Sigmoid colon (tissue), 7 donors: ENCODE measurements around the gene SH3RF2. TPM values are rescaled to one million over a fixed set of nuclear protein-coding genes. Genes with fewer than 3 reads are reported as not detected.
A peak's percentile ranks its signal among the peaks of the same experiment; 100 is the strongest.

Experiments used
- DNase-seq: peaks from one replicate; pipeline ENCODE4 v3.0.0-alpha.2; 2019
- H3K27ac ChIP-seq, 4 donors: fragments of 200-600 bp; sonication (generic); one replicate each; pipeline ENCODE4 v1.5.1; 2016 to 2019; ENCODE audit warnings: mild to moderate bottlenecking in 1 of 4
- H3K27me3 ChIP-seq, 3 donors: fragments of 200-600 bp; sonication (generic); one replicate each; pipeline ENCODE4 v1.5.1; 2019; ENCODE audit warnings: mild to moderate bottlenecking in 1 of 3
- H3K36me3 ChIP-seq, 4 donors: fragments of 200-600 bp; sonication (generic); one replicate each; pipeline ENCODE4 v1.5.1; 2016 to 2019
- H3K4me1 ChIP-seq, 4 donors: fragments of 200-600 bp; sonication (generic); one replicate each; pipeline ENCODE4 v1.5.1; 2017 to 2019
- H3K4me3 ChIP-seq, 4 donors: fragments of 200-600 bp; sonication (generic); one replicate each; pipeline ENCODE4 v1.5.1; 2017 to 2019; ENCODE audit warnings: mild to moderate bottlenecking in 2 of 4, moderate library complexity in 1 of 4
- H3K9me3 ChIP-seq, 4 donors: fragments of 200-600 bp in 3 of 4; sonication (generic) in 3 of 4; one replicate each; pipeline versions ENCODE4 v1.5.1 to v1.6.1; 2013 to 2019
- CTCF ChIP-seq, 4 experiments: fragments of 450-650 bp in 3 of 4; fragments of 200-600 bp in 1 of 4; IDR thresholded peaks; one replicate each; pipeline ENCODE4 v1.5.1; 2016 to 2019; ENCODE audit warnings: antibody characterized with exemption in 4 of 4, mild to moderate bottlenecking in 3 of 4, moderate library complexity in 2 of 4
- EP300 ChIP-seq, 4 donors: sonication (generic); formaldehyde crosslinking; IDR thresholded peaks; one replicate each; pipeline ENCODE4 v1.6.1; 2017; ENCODE audit warnings: antibody characterized with exemption in 4 of 4
- POLR2A ChIP-seq, 2 donors: fragments of 450-650 bp; IDR thresholded peaks; one replicate each; pipeline ENCODE4 v1.6.1; 2016; ENCODE audit warnings: antibody characterized with exemption in 2 of 2, mild to moderate bottlenecking in 2 of 2, moderate library complexity in 2 of 2
- POLR2AphosphoS5 ChIP-seq, 4 donors: sonication (generic); formaldehyde crosslinking; IDR thresholded peaks; one replicate each; pipeline ENCODE4 v1.6.1; 2017; ENCODE audit warnings: antibody characterized with exemption in 4 of 4
- WGBS, 2 donors: extraction: QIAGEN DNeasy Blood & Tissue Kit; methylation state at CpG; one replicate each; pipeline ENCODE4 v1.1.7; 2013; 5-methylcytosine and 5-hydroxymethylcytosine counted together
- intact Hi-C: fragments of 100-400 bp; cut with DNase I; formaldehyde crosslinking; loops from one replicate; pipeline ENCODE4 v1.15.1; 2023
- polyA plus RNA-seq, 3 donors: library from polyadenylated mRNA; stranded (reverse); fragments of 200-250 nt; gene quantifications; one replicate each; pipeline ENCODE4 v1.2.3, GENCODE V29; 2013
- total RNA-seq, 4 donors: library from RNA; depleted of rRNA; stranded (reverse); fragments of >200 nt; gene quantifications; one replicate each; pipeline ENCODE4 v1.1.0, GENCODE V29; 2016
- donor health status: healthy with polysubstance abuse.
- donor health status: Bipolar disorder and iron deficiency.
- donor health status: healthy.

Gene SH3RF2
- total and polyA plus RNA-seq, 7 donors, result 0.28 to 37.9 (median 1.4) TPM

- Histone ChIP-seq H3K27me3 (no peaks in the 10 kb centered on the region), H3K36me3 (no peaks in the 10 kb centered on the region), H3K4me1 (no peaks in the 10 kb centered on the region), H3K4me3 (no peak overlapping the region), H3K9me3 (no peaks in the 10 kb centered on the region), H3K27ac (no peak overlapping the region)
- no peak for TF ChIP-seq POLR2AphosphoS5 (IDR thresholded peaks at IDR 0.05)
- no peak for TF ChIP-seq POLR2A (IDR thresholded peaks at IDR 0.05)
- no peak for TF ChIP-seq CTCF (IDR thresholded peaks at IDR 0.05)
- no peak for TF ChIP-seq EP300 (IDR thresholded peaks at IDR 0.05)
- intact Hi-C loops, result no loop called here
- DNase-seq, result no peak
- WGBS, 2 donors, result 17 to 60% methylated on average over 5 of the region's 5 CpGs
Measured at GRCh38 chr5:146042628-146043279, 106.4 kb downstream of the SH3RF2 start.

- Histone ChIP-seq H3K36me3 (no peaks in the 10 kb centered on the region), H3K9me3 (no peaks in the 10 kb centered on the region), H3K4me1 (no peaks in the 10 kb centered on the region), H3K27me3 (no peaks in the 10 kb centered on the region), H3K4me3 (no peak overlapping the region), H3K27ac (no peak overlapping the region)
- whole genome bisulfite sequencing, 2 donors, result 74 to 89% methylated on average over 4 of the region's 4 CpGs
- no peak for DNase-seq
- intact Hi-C loops, result no loop called here
- TF ChIP-seq POLR2A (IDR thresholded peaks at IDR 0.05) (no peak), CTCF (IDR thresholded peaks at IDR 0.05) (no peak), POLR2AphosphoS5 (IDR thresholded peaks at IDR 0.05) (no peak), EP300 (IDR thresholded peaks at IDR 0.05) (no peak)
Measured at GRCh38 chr5:146043722-146044121, 107.3 kb downstream of the SH3RF2 start.

GRCh38 chr5:146047396-146047795, 111.0 kb downstream of the SH3RF2 start:
- Histone ChIP-seq H3K27ac (no peak overlapping the region), H3K36me3 (no peaks in the 10 kb centered on the region), H3K9me3 (no peaks in the 10 kb centered on the region), H3K4me3 (no peak overlapping the region), H3K27me3 (no peaks in the 10 kb centered on the region), H3K4me1 (no peaks in the 10 kb centered on the region)
- TF ChIP-seq POLR2AphosphoS5 (IDR thresholded peaks at IDR 0.05), result no peak
- no peak for TF ChIP-seq CTCF (IDR thresholded peaks at IDR 0.05)
- TF ChIP-seq EP300 (IDR thresholded peaks at IDR 0.05), result no peak
- no peak for TF ChIP-seq POLR2A (IDR thresholded peaks at IDR 0.05)
- intact Hi-C loops, result loop anchor here (5.0 kb wide), 1 partner anchor 1845 kb away; no protein-coding TSS in a partner anchor
- WGBS, 2 donors, result 24 to 60% methylated on average over 4 of the region's 4 CpGs
- no peak for DNase-seq

GRCh38 chr5:146048994-146049703, 112.8 kb downstream of the SH3RF2 start:
- Histone ChIP-seq H3K9me3 (no peaks in the 10 kb centered on the region), H3K36me3 (no peaks in the 10 kb centered on the region), H3K27ac (no peak overlapping the region), H3K4me1 (no peaks in the 10 kb centered on the region), H3K27me3 (no peaks in the 10 kb centered on the region), H3K4me3 (no peak overlapping the region)
- no peak for DNase-seq
- 37 to 71% methylated on average over 15 of the region's 15 CpGs for WGBS, 2 donors
- intact Hi-C loops, result loop anchor here (5.0 kb wide), 1 partner anchor 1847 kb away; no protein-coding TSS in a partner anchor
- no peak for TF ChIP-seq POLR2A (IDR thresholded peaks at IDR 0.05)
- TF ChIP-seq CTCF (IDR thresholded peaks at IDR 0.05), result peak in 2 of 4 experiments; percentile 29 to 53
